Measurements from ENCODE around the gene ERBB4. TPM values are rescaled to one million over a fixed set of nuclear protein-coding genes. Genes with fewer than 3 reads are reported as not detected.

The ERBB4 gene
- total RNA-seq, 2 experiments from 2014 or later = not detected

DNA sequence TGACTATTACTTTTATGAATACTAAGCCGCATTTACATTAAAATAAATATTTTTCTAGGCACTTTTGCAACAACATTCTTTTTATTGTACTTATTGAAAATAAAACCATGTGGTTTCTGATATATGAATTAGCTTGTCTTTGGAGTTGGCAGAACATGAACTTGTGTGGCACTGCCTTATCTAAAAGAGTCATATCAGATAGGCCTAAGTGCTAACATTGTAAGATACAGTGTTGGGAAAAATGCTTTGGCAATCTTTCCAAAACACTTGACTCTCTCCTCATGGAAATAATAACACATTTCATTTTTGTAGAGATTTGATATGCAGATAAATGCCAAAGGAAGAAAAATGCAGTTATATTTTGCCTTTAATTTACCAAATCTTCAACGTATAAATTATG, 191.7 kb downstream of the ERBB4 start:
- H3K4me1 Mint-ChIP-seq (ENCODE audit: low read depth) = no peaks in the 10 kb centered on the region
- TF ChIP-seq, protein P1, sequence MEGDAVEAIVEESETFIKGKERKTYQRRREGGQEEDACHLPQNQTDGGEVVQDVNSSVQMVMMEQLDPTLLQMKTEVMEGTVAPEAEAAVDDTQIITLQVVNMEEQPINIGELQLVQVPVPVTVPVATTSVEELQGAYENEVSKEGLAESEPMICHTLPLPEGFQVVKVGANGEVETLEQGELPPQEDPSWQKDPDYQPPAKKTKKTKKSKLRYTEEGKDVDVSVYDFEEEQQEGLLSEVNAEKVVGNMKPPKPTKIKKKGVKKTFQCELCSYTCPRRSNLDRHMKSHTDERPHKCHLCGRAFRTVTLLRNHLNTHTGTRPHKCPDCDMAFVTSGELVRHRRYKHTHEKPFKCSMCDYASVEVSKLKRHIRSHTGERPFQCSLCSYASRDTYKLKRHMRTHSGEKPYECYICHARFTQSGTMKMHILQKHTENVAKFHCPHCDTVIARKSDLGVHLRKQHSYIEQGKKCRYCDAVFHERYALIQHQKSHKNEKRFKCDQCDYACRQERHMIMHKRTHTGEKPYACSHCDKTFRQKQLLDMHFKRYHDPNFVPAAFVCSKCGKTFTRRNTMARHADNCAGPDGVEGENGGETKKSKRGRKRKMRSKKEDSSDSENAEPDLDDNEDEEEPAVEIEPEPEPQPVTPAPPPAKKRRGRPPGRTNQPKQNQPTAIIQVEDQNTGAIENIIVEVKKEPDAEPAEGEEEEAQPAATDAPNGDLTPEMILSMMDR (IDR thresholded peaks at IDR 0.05) = no peak
- H3K27ac Mint-ChIP-seq = no peak overlapping the region
- intact Hi-C loops (cut with DNase I, micrococcal nuclease) = no loop called here
- Histone ChIP-seq H3K9me3 (ENCODE audit: control insufficient read depth in 1 of 2, insufficient read depth in 1 of 2, low read length in 2 of 2) (no peaks in the 10 kb centered on the region), H3K4me1 (ENCODE audit: insufficient read depth, low read length) (no peaks in the 10 kb centered on the region), H3K27me3 (ENCODE audit: control insufficient read depth in 1 of 2, insufficient read depth in 2 of 2, low read length in 2 of 2) (no peaks in the 10 kb centered on the region), H3K36me3 (ENCODE audit: insufficient read depth, low read length) (no peaks in the 10 kb centered on the region), H3K27ac (ENCODE audit: low read depth in 1 of 2, low read length in 2 of 2) (no peak overlapping the region), H3K4me3 (ENCODE audit: low read length) (no peak overlapping the region)
- H3K4me3 Mint-ChIP-seq = no peak overlapping the region
- DNase-seq = no peak
- ChIA-PET POLR2A (no interaction called here), CTCF (no interaction called here)
- H3K9me3 Mint-ChIP-seq = no peaks in the 10 kb centered on the region
- no peaks in the 10 kb centered on the region for H3K36me3 Mint-ChIP-seq (ENCODE audit: low read depth)
- ATAC-seq (ENCODE audit: poor library complexity) = no peak
- no peaks in the 10 kb centered on the region for H3K27me3 Mint-ChIP-seq

DNA sequence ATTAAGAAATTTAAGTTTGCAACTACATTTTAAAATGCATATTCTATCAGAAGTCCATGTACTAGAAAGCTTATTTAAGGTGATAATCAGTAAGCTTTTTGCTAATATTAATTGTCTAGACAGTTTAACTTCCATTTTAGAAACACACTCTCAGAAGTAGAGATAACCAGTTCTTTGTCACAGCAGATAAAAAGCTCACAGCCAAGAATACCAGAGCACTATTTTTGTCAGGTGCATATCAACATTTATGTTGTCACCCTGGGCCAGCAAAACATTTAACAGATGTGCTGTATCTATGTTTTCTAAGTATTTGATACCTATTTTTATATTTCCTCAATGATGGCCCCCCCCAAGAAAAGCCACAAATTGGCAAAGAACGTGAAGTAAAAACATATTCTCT, 192.6 kb downstream of the ERBB4 start:
- CTCF ChIA-PET = no interaction called here
- POLR2A ChIA-PET = no interaction called here
- Histone ChIP-seq H3K4me1 (ENCODE audit: insufficient read depth, low read length) (no peaks in the 10 kb centered on the region), H3K27me3 (ENCODE audit: control insufficient read depth in 1 of 2, insufficient read depth in 2 of 2, low read length in 2 of 2) (no peaks in the 10 kb centered on the region), H3K4me3 (ENCODE audit: low read length) (no peak overlapping the region), H3K27ac (ENCODE audit: low read depth in 1 of 2, low read length in 2 of 2) (no peak overlapping the region), H3K36me3 (ENCODE audit: insufficient read depth, low read length) (no peaks in the 10 kb centered on the region), H3K9me3 (ENCODE audit: control insufficient read depth in 1 of 2, insufficient read depth in 1 of 2, low read length in 2 of 2) (no peaks in the 10 kb centered on the region)
- H3K36me3 Mint-ChIP-seq (ENCODE audit: low read depth) = no peaks in the 10 kb centered on the region
- DNase-seq (no peak), ATAC-seq (ENCODE audit: poor library complexity) (no peak)
- no peaks in the 10 kb centered on the region for H3K27me3 Mint-ChIP-seq
- intact Hi-C loops (cut with DNase I, micrococcal nuclease) = no loop called here
- no peak overlapping the region for H3K27ac Mint-ChIP-seq
- H3K4me1 Mint-ChIP-seq (ENCODE audit: low read depth) = no peaks in the 10 kb centered on the region
- no peak overlapping the region for H3K4me3 Mint-ChIP-seq
- H3K9me3 Mint-ChIP-seq = no peaks in the 10 kb centered on the region
- TF ChIP-seq, protein P1 (IDR thresholded peaks at IDR 0.05) = no peak

DNA sequence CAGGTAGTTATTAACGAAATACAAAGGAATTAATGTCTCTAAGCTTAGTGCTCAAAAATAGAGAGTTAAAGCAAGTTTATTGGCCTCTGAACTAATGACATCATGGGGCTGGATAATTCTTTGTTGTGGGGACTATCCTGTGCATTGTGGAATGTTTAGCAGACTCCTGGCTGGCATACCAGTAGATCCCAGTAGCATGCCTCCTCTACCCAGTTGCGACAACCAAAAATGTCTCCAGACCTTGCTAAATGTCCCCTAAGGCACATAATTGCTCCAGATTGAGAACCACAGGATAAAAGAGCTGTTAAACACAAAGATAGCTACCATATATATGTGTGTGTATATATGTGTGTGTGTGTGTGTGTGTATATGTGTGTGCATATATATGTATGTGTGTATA, 194.5 kb downstream of the ERBB4 start:
- Mint-ChIP-seq H3K27ac (no peak overlapping the region), H3K27me3 (no peaks in the 10 kb centered on the region), H3K36me3 (ENCODE audit: low read depth) (no peaks in the 10 kb centered on the region), H3K4me1 (ENCODE audit: low read depth) (no peaks in the 10 kb centered on the region), H3K4me3 (no peak overlapping the region), H3K9me3 (no peaks in the 10 kb centered on the region)
- Histone ChIP-seq H3K4me3 (ENCODE audit: low read length) (no peak overlapping the region), H3K27me3 (ENCODE audit: control insufficient read depth in 1 of 2, insufficient read depth in 2 of 2, low read length in 2 of 2) (no peaks in the 10 kb centered on the region), H3K36me3 (ENCODE audit: insufficient read depth, low read length) (no peaks in the 10 kb centered on the region), H3K9me3 (ENCODE audit: control insufficient read depth in 1 of 2, insufficient read depth in 1 of 2, low read length in 2 of 2) (no peaks in the 10 kb centered on the region), H3K4me1 (ENCODE audit: insufficient read depth, low read length) (no peaks in the 10 kb centered on the region), H3K27ac (ENCODE audit: low read depth in 1 of 2, low read length in 2 of 2) (no peak overlapping the region)
- ChIA-PET CTCF (no interaction called here), POLR2A (no interaction called here)
- TF ChIP-seq, protein P1 (IDR thresholded peaks at IDR 0.05) = no peak
- intact Hi-C loops (cut with DNase I, micrococcal nuclease) = no loop called here
- DNase-seq = no peak
- no peak for ATAC-seq (ENCODE audit: poor library complexity)

Data from CD4-positive, alpha-beta T cell (primary cell).